Amygdala (tissue), 56 donors: Measurements from ENCODE around the gene ABCB6.
A peak's percentile ranks its signal among the peaks of the same experiment; 100 is the strongest.

Experiments
- DNase-seq, 56 donors: peaks; one replicate each; lab custom pipeline; 2025; lab: John Stamatoyannopoulos, UW

ABCB6 gene

GRCh38 chr2:219199470-219200211 is 19.1 kb downstream of the ABCB6 start:
- no peak for DNase-seq

DNA sequence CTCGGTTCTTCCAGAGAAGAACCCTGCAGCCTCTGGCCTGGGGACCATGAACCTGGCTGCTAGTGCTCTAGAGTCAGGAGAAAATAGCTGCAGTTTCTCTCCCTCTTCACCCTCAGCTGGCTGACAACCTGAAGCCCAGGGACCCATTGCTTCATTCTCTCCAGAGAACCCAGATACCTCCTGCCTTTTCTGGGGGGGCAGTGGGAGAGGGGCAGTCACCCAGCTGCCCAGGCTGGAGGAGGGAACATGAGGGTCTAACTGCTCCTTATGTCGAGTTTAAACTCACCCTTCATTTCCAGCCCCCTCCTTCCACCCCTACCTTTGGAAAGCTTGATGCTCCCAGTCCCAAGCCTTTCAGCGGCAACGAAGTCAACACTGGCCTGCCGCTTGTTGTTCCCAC is 19.8 kb downstream of the ABCB6 start:
- no peak for DNase-seq

GRCh38 chr2:219197388-219197787 is 21.4 kb downstream of the ABCB6 start:
- no peak for DNase-seq

- no peak for DNase-seq
These were observed 31.9 kb downstream of the ABCB6 start for GRCh38 chr2:219186754-219187456.

- DNase-seq, result no peak
These were observed 34.6 kb downstream of the ABCB6 start for GRCh38 chr2:219184121-219184520.

- no peak for DNase-seq
These were observed 35.5 kb downstream of the ABCB6 start for GRCh38 chr2:219183151-219183772.

DNA sequence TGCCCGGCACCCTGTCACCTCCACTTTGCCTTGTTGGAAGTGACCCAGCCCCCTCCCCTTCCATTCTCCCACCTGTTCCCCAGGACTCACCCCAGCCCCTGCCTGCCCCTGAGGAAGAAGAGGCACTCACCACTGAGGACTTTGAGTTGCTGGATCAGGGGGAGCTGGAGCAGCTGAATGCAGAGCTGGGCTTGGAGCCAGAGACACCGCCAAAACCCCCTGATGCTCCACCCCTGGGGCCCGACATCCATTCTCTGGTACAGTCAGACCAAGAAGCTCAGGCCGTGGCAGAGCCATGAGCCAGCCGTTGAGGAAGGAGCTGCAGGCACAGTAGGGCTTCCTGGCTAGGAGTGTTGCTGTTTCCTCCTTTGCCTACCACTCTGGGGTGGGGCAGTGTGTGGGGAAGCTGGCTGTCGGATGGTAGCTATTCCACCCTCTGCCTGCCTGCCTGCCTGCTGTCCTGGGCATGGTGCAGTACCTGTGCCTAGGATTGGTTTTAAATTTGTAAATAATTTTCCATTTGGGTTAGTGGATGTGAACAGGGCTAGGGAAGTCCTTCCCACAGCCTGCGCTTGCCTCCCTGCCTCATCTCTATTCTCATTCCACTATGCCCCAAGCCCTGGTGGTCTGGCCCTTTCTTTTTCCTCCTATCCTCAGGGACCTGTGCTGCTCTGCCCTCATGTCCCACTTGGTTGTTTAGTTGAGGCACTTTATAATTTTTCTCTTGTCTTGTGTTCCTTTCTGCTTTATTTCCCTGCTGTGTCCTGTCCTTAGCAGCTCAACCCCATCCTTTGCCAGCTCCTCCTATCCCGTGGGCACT is 36.2 kb downstream of the ABCB6 start:
- no peak for DNase-seq

GRCh38 chr2:219181531-219181930 is 37.2 kb downstream of the ABCB6 start:
- no peak for DNase-seq

GRCh38 chr2:219180961-219181360 is 37.8 kb downstream of the ABCB6 start:
- DNase-seq, result no peak

GRCh38 chr2:219179601-219180465 is 38.9 kb downstream of the ABCB6 start:
- no peak for DNase-seq

DNA sequence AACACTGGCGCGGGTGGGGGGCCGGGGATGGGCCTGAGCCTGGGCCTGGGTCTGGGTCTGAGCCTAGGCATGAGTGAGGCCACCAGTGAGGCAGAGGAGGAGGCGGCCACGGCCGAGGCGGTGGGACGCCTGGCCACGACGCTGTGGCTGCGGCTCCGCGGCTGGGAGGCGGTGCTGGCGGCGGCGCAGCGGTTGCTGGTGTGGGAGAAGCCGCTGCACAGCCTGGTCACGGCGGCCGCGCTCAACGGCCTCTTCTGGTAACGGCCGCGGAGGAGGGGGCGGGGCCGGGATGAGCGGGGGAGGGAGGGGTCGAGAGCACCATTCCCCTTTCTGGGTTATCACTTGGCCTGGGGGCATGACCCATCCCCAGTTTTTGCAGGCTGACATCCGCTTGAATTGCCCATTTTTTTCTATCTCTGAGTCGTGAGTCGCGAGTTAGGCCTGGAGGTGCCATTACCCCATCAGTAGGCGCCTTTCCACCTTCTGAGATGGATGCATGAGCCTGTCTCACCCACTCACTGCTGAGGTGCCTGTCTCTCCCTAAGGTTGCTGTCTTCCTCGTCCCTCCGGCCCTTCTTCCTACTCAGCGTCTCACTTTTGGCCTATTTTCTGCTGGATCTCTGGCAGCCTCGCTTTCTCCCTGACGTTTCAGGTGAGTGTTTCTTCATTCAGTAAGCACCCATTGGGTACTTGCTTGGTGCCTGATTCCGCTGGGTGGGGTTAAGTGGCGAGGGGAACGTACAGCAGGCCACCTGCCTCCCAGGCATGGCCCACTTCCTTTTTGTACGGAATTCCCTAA is 40.2 kb downstream of the ABCB6 start:
- DNase-seq, result peak in 23 of 56 donors; percentile 38 to 86 (median 56)

DNA sequence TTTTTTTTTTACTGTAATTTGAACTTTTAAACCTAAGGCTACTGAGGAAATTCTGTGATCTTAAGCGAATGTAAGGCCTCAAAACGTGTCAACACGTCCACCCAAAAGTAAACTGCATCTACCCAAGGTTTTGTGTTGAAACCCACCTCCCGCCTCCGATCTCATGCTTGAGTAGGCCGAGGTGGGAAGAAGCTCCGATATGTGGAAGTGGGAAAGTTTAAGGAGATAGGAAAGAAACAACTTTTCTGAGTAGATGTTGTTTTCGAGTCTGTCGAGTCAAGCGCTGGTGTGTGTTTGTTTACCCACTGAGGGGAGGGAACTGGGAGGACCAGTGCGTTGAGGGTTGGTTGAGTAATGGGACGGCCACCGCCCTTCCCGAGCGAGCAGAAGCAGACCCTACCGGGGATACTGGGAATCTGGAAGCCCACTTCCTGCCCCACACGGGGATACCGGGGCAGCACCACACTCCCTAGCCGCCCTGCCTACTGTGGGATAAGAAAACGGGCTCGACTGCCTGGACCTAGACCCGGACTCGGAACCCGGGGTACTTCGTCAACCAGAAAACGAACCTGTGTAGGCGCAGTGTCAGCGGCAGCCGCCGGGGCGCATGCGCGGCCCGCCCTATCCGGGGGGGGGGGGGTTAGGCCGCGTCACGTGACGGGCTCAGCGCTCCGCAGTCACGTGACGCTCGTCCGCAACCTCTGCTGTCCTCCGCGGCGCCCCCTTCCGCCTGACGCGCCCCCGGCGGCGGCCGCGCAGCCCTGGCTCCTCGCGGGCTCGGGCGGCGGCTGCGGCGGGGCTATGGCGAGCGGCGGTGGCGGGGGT is 41.0 kb downstream of the ABCB6 start, which contains the start of gene RETREG2:
Gene RETREG2 (plus strand): TSS at position 724 of the 825 bp plus-strand sequence. CDS start 78 bp downstream, at position 802.
- peak; percentile 33 to 90 (median 78) for DNase-seq

- peak in 54 of 56 donors; percentile 13 to 88 (median 72) for DNase-seq
These were observed 41.8 kb downstream of the ABCB6 start, which contains the start of gene CNPPD1 for GRCh38 chr2:219176818-219177551. TSS of gene CNPPD1 (minus strand) at chr2:219176925. CDS start at chr2:219176828, 97 bp downstream.

- DNase-seq, result peak in 35 of 56 donors; percentile 8 to 74 (median 58)
These were observed 42.6 kb downstream of the ABCB6 start for GRCh38 chr2:219175928-219176817.

DNA sequence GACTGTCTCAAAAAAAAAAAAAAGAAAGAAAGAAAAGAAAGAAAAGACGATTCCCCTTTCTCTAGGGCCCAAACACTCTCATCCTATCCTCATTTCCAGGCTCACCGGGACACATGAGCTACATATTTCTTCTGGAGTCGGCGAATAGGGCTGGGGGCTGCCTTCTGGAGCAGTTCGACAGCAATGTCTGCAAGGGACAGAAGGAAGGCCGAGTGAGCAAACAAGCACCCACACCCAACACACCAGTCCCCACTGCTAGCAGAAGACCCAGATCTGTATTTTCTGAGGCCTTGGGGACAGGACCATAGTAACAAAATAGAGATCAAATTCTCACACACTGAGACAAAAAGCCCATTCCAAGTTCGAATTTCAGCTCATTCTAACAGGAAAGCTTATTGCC is 43.3 kb downstream of the ABCB6 start:
- no peak for DNase-seq

- DNase-seq, result no peak
These were observed 44.0 kb downstream of the ABCB6 start for GRCh38 chr2:219174801-219175200.
